Hepatocyte (in vitro differentiated cells): ENCODE results near the gene ZNF341. TPM values are rescaled to one million over a fixed set of nuclear protein-coding genes. Genes with fewer than 3 reads are reported as not detected.

Experiments
- DNase-seq: peaks from one replicate; pipeline ENCODE4 v3.0.0-alpha.2; 2016; ENCODE audit warnings: low spot score
- H2AFZ ChIP-seq: fragments of 200-600 bp; sonication (generic); 2 replicates; pipeline ENCODE4 v1.6.0; 2016; ENCODE audit warnings: antibody characterized with exemption, mild to moderate bottlenecking
- H3K27ac ChIP-seq: fragments of 200-600 bp; sonication (generic); 2 replicates; pipeline ENCODE4 v1.5.1; 2016; ENCODE audit warnings: mild to moderate bottlenecking
- H3K27me3 ChIP-seq: fragments of 200-600 bp; sonication (generic); 2 replicates; pipeline ENCODE4 v1.6.1; 2016
- H3K36me3 ChIP-seq: fragments of 200-600 bp; sonication (generic); replicated peaks from 2 replicates; pipeline ENCODE4 v1.5.1; 2016; ENCODE audit warnings: low read depth; ENCODE audit not compliant: insufficient read depth
- H3K4me1 ChIP-seq: fragments of 200-600 bp; sonication (generic); 2 replicates; pipeline ENCODE4 v1.5.1; 2016; ENCODE audit warnings: mild to moderate bottlenecking, moderate library complexity; ENCODE audit not compliant: insufficient read depth
- H3K4me2 ChIP-seq: fragments of 200-600 bp; sonication (generic); 2 replicates; pipeline ENCODE4 v1.6.0; 2016
- H3K4me3 ChIP-seq: fragments of 200-600 bp; sonication (generic); 2 replicates; pipeline ENCODE4 v1.5.1; 2016; ENCODE audit warnings: mild to moderate bottlenecking
- H3K79me2 ChIP-seq: fragments of 200-600 bp; sonication (generic); 2 replicates; pipeline ENCODE4 v1.6.0; 2017; ENCODE audit warnings: mild to moderate bottlenecking
- H3K9me2 ChIP-seq: fragments of 200-600 bp; sonication (generic); replicated peaks from 2 replicates; pipeline ENCODE4 v1.6.0; 2017; ENCODE audit warnings: mild to moderate bottlenecking; ENCODE audit not compliant: insufficient read depth
- H3K9me3 ChIP-seq: fragments of 200-600 bp; sonication (generic); 2 replicates; pipeline ENCODE4 v1.5.1; 2016; ENCODE audit warnings: low read depth, mild to moderate bottlenecking
- H4K20me1 ChIP-seq: fragments of 200-600 bp; sonication (generic); 2 replicates; pipeline ENCODE4 v1.6.0; 2016; ENCODE audit warnings: mild to moderate bottlenecking; ENCODE audit not compliant: insufficient read depth, poor library complexity, severe bottlenecking
- CTCF ChIP-seq: fragments of 200-600 bp; sonication (generic); IDR thresholded peaks from 2 replicates; pipeline ENCODE4 v1.5.1; 2016; ENCODE audit warnings: antibody characterized with exemption, mild to moderate bottlenecking; ENCODE audit not compliant: poor library complexity
- EZH2 ChIP-seq: fragments of 200-600 bp; sonication (generic); IDR thresholded peaks from 2 replicates; pipeline ENCODE4 v1.6.1; 2016; ENCODE audit warnings: antibody characterized with exemption, mild to moderate bottlenecking, borderline replicate concordance
- EZH2phosphoT487 ChIP-seq: fragments of 200-600 bp; sonication (generic); IDR thresholded peaks from one replicate; pipeline ENCODE4 v1.6.1; 2018; ENCODE audit warnings: antibody characterized with exemption, mild to moderate bottlenecking, low read depth, moderate library complexity; ENCODE audit not compliant: unreplicated experiment, severe bottlenecking
- WGBS: methylation state at CpG from one replicate; pipeline ENCODE4 v1.1.6; 2016; ENCODE audit warnings: low lambda C conversion rate; ENCODE audit errors: missing lambda C conversion rate; 5-methylcytosine and 5-hydroxymethylcytosine counted together
- polyA plus RNA-seq: library from polyadenylated mRNA; unstranded; fragments of >200 nt; fragmentation: Nextera tagmentation; extraction: Ambion mirVana; gene quantifications from 2 replicates; pipeline ENCODE4 v1.2.1, GENCODE V29; 2016
- total RNA-seq: library from RNA; depleted of rRNA; stranded (reverse); fragments of >200 nt; gene quantifications from 2 replicates; pipeline ENCODE4 v1.2.3, GENCODE V29; 2014

Gene ZNF341
- total and polyA plus RNA-seq, 2 experiments from 2014 or later: 2.3 to 3.6 TPM

GRCh38 chr20:33733654-33734576 lies 2.1 kb downstream of the ZNF341 start:
- no peaks in the 10 kb centered on the region for H3K79me2 ChIP-seq
- no peaks in the 10 kb centered on the region for H3K27me3 ChIP-seq
- peak overlapping the region; percentile 0 for H2AFZ ChIP-seq
- H3K36me3 ChIP-seq: no peaks in the 10 kb centered on the region
- H3K4me2 ChIP-seq: peak overlapping the region; percentile 89
- WGBS: 73% methylated on average over 6 of the region's 6 CpGs
- H3K9me3 ChIP-seq: peaks cover 8% of the 10 kb centered on the region
- TF ChIP-seq EZH2phosphoT487: no peak
- H4K20me1 ChIP-seq: no peaks in the 10 kb centered on the region
- H3K4me1 ChIP-seq: peaks cover 26% of the 10 kb centered on the region
- H3K4me3 ChIP-seq: no peak overlapping the region
- peak overlapping the region; percentile 95 for H3K27ac ChIP-seq
- peak; percentile 73 for DNase-seq
- no peaks in the 10 kb centered on the region for H3K9me2 ChIP-seq

- H3K4me2 ChIP-seq: no peak overlapping the region
- no peak overlapping the region for H3K27ac ChIP-seq
- WGBS: 100% methylated on average over 3 of the region's 3 CpGs
- TF ChIP-seq EZH2phosphoT487: no peak
- no peak for TF ChIP-seq EZH2
- TF ChIP-seq CTCF: no peak
- no peak for DNase-seq
- no peak overlapping the region for H2AFZ ChIP-seq
- H3K79me2 ChIP-seq: no peaks in the 10 kb centered on the region
- no peaks in the 10 kb centered on the region for H4K20me1 ChIP-seq
- peaks cover 21% of the 10 kb centered on the region for H3K4me1 ChIP-seq
- no peaks in the 10 kb centered on the region for H3K9me2 ChIP-seq
- peaks cover 8% of the 10 kb centered on the region for H3K9me3 ChIP-seq
- no peaks in the 10 kb centered on the region for H3K27me3 ChIP-seq
- H3K36me3 ChIP-seq: no peaks in the 10 kb centered on the region
- no peak overlapping the region for H3K4me3 ChIP-seq
These were observed 5.2 kb downstream of the ZNF341 start for GRCh38 chr20:33736962-33737361.

- Histone ChIP-seq H3K9me2 (no peaks in the 10 kb centered on the region), H3K9me3 (peaks cover 8% of the 10 kb centered on the region), H3K79me2 (no peaks in the 10 kb centered on the region), H3K27ac (no peak overlapping the region), H3K27me3 (no peaks in the 10 kb centered on the region), H3K4me2 (no peak overlapping the region), H3K36me3 (no peaks in the 10 kb centered on the region), H4K20me1 (no peaks in the 10 kb centered on the region), H3K4me3 (no peak overlapping the region), H3K4me1 (no peaks in the 10 kb centered on the region), H2AFZ (no peak overlapping the region)
- TF ChIP-seq CTCF (no peak), EZH2phosphoT487 (no peak), EZH2 (no peak)
- no peak for DNase-seq
- 87% methylated on average over 7 of the region's 7 CpGs for WGBS
These were observed 7.7 kb downstream of the ZNF341 start for GRCh38 chr20:33739493-33739892.

GRCh38 chr20:33740189-33740588 lies 8.4 kb downstream of the ZNF341 start:
- 91% methylated on average over 1 of the region's 1 CpG for WGBS
- no peak overlapping the region for H3K4me3 ChIP-seq
- no peak for TF ChIP-seq EZH2
- TF ChIP-seq CTCF: no peak
- no peak for TF ChIP-seq EZH2phosphoT487
- no peak overlapping the region for H3K27ac ChIP-seq
- H3K36me3 ChIP-seq: no peaks in the 10 kb centered on the region
- H2AFZ ChIP-seq: no peak overlapping the region
- peaks cover 8% of the 10 kb centered on the region for H3K9me3 ChIP-seq
- no peaks in the 10 kb centered on the region for H4K20me1 ChIP-seq
- H3K4me2 ChIP-seq: no peak overlapping the region
- H3K27me3 ChIP-seq: no peaks in the 10 kb centered on the region
- H3K9me2 ChIP-seq: no peaks in the 10 kb centered on the region
- H3K4me1 ChIP-seq: no peaks in the 10 kb centered on the region
- no peak for DNase-seq
- H3K79me2 ChIP-seq: no peaks in the 10 kb centered on the region
